Skeletal muscle tissue (tissue), 4 donors: ENCODE measurements around the gene SLC25A26. TPM values are rescaled to one million over a fixed set of nuclear protein-coding genes. Genes with fewer than 3 reads are reported as not detected.

Experiments used
- H3K27ac ChIP-seq: one replicate; pipeline ENCODE4 v1.7.0; 2013; ENCODE audit warnings: mild to moderate bottlenecking, low read depth, low read length, inconsistent platforms
- H3K27me3 ChIP-seq, 3 donors: one replicate each; pipeline ENCODE4 v1.7.0; 2013; ENCODE audit warnings: low read length in 3 of 3; ENCODE audit not compliant: control insufficient read depth in 3 of 3, insufficient read depth in 3 of 3
- H3K36me3 ChIP-seq, 3 donors: one replicate each; pipeline ENCODE4 v1.7.0; 2013; ENCODE audit warnings: low read length in 3 of 3; ENCODE audit not compliant: control insufficient read depth in 3 of 3, insufficient read depth in 3 of 3
- H3K4me1 ChIP-seq, 3 donors: one replicate each; pipeline ENCODE4 v1.7.0; 2013; ENCODE audit warnings: low read length in 3 of 3, mild to moderate bottlenecking in 3 of 3; ENCODE audit not compliant: control insufficient read depth in 3 of 3, insufficient read depth in 3 of 3
- H3K4me3 ChIP-seq, 3 donors: one replicate each; pipeline ENCODE4 v1.7.0; 2013; ENCODE audit warnings: low read length in 3 of 3
- H3K9ac ChIP-seq, 3 donors: one replicate each; pipeline ENCODE4 v1.7.0; 2013; ENCODE audit warnings: low read length in 3 of 3, mild to moderate bottlenecking in 3 of 3, moderate library complexity in 2 of 3, low read depth in 1 of 3
- H3K9me3 ChIP-seq, 3 donors: one replicate each; pipeline ENCODE4 v1.7.0; 2013; ENCODE audit warnings: low read length in 3 of 3; ENCODE audit not compliant: control insufficient read depth in 3 of 3
- total RNA-seq: library from RNA; depleted of rRNA; stranded (reverse); fragments of >200 nt; gene quantifications from one replicate; pipeline ENCODE4 v1.2.3, GENCODE V29; 2014
- donor health status: Osteomylitis.

SLC25A26 gene
- total RNA-seq, 1 donor from 2014 or later = 30.8 TPM

DNA sequence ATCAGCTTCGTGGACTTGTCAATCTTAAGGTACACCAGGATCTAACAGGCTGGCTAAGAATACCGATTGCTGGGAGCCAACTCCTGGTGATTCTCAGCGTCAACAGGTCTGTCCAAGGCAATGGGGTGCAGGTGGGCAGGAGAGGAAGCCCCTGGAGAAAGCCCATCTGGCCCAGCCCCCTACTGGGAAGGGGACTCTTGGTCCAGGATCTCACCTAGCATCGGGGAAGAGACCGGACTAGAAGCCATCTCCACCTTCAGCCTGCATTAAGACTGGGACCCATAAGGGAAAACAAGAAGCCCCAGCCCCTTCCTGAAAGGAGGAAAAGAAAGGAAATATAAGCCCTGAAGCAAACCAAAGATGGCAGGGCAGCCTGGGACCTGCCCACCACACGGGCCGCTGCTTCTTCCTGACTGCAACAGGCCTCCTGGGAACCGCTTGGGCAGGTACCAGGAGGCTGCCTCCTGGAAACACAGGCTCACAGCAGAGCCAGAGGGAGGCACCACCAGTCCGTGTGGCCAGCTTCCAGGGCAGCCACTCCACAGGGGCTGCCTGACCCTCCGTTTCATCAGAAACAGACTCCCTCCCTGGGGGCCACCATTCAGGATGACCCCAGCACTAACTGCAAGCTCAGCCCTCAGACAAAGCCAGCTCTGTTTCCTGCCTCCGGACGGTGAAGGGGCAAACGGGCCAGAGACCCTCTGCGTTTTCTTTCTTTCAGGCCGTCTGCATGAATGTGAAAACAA is 179.8 kb downstream of the SLC25A26 start:
- no peak overlapping the region for H3K27ac ChIP-seq
- H3K4me1 ChIP-seq = peaks cover 65 to 71% (median 65%) of the 10 kb centered on the region in 3 donors
- peaks cover 23 to 46% (median 33%) of the 10 kb centered on the region in 3 donors for H3K36me3 ChIP-seq
- no peaks in the 10 kb centered on the region for H3K9me3 ChIP-seq
- no peak overlapping the region for H3K4me3 ChIP-seq
- H3K27me3 ChIP-seq = no peaks in the 10 kb centered on the region
- H3K9ac ChIP-seq = peak overlapping the region in 1 of 3 donors; percentile 13

DNA sequence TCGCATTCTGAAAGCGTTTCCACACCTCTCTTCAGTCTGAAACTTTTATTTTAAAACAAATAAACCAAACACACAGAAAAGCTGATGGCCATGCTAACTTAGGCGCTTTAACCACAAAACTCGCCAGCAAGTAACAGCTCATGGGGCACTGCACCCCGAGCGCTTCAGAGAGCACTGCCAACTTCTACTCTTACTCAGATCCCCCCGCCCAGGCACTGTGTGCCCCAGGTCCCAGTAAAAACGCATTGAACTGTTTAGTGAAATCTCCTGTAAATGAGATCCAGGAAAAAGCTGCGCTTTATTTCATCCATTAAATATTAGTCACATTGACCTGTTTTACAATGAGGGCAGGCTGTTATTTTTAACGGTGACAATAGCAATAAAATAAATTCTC is 180.4 kb downstream of the SLC25A26 start:
- Histone ChIP-seq H3K4me1 (peaks cover 71 to 77% (median 71%) of the 10 kb centered on the region in 3 donors), H3K27ac (no peak overlapping the region), H3K27me3 (no peaks in the 10 kb centered on the region), H3K36me3 (peaks cover 18 to 44% (median 29%) of the 10 kb centered on the region in 3 donors), H3K4me3 (no peak overlapping the region), H3K9ac (no peak overlapping the region), H3K9me3 (no peaks in the 10 kb centered on the region)

- Histone ChIP-seq H3K27ac (peak overlapping the region; percentile 8), H3K4me3 (peak overlapping the region in 2 of 3 donors; percentile 6 to 7), H3K9ac (peak overlapping the region in 1 of 3 donors; percentile 8), H3K9me3 (no peaks in the 10 kb centered on the region), H3K4me1 (peaks cover 77 to 84% (median 78%) of the 10 kb centered on the region in 3 donors), H3K36me3 (peaks cover 15 to 40% (median 31%) of the 10 kb centered on the region in 3 donors), H3K27me3 (no peaks in the 10 kb centered on the region)
Measured at GRCh38 chr3:66401675-66402491, 181.1 kb downstream of the SLC25A26 start.

- peaks cover 15 to 33% (median 32%) of the 10 kb centered on the region in 3 donors for H3K36me3 ChIP-seq
- peak overlapping the region; percentile 8 for H3K27ac ChIP-seq
- H3K4me1 ChIP-seq = peaks cover 78 to 88% (median 83%) of the 10 kb centered on the region in 3 donors
- H3K27me3 ChIP-seq = no peaks in the 10 kb centered on the region
- peak overlapping the region in 1 of 3 donors; percentile 54 for H3K9ac ChIP-seq
- H3K4me3 ChIP-seq = no peak overlapping the region
- H3K9me3 ChIP-seq = no peaks in the 10 kb centered on the region
Measured at GRCh38 chr3:66402596-66403290, 181.9 kb downstream of the SLC25A26 start.

DNA sequence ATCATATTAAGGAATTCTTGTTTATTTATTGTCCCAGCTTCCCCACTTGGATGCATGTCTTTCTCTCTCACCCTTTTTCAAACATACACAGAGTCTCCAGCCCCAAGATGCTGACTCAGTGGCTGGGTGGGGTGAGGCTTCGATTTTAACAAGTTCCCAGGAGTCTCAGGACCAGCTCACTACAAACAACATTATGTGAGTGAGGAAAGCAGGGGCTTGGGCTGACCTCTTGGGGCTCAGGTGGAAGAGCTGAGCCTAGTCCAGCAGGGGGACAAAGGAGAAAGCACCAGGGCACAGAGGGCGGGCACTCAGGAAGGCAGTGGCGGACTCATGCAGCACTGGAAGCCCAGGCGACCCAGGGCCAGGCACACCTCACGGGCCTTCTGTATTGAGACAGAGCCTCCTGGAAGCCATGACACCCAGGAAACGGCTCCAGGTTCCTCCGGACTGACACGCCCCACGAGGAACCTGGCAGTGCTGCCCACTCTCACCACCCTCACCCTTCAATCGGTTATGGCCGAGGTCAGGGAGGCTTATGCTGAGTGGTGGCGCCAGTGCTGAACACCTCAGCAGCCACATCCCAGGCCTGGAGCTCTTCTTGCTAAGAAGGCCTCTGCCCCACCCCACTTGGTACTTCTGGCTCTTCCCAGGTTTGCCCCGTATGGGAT is 182.7 kb downstream of the SLC25A26 start:
- Histone ChIP-seq H3K4me3 (no peak overlapping the region), H3K27me3 (no peaks in the 10 kb centered on the region), H3K4me1 (peaks cover 79 to 88% (median 83%) of the 10 kb centered on the region in 3 donors), H3K36me3 (peaks cover 14 to 32% (median 31%) of the 10 kb centered on the region in 3 donors), H3K9ac (peak overlapping the region in 1 of 3 donors; percentile 25), H3K9me3 (no peaks in the 10 kb centered on the region), H3K27ac (no peak overlapping the region)

- H3K27me3 ChIP-seq = no peaks in the 10 kb centered on the region
- H3K9ac ChIP-seq = peak overlapping the region in 1 of 3 donors; percentile 25
- H3K4me3 ChIP-seq = no peak overlapping the region
- no peak overlapping the region for H3K27ac ChIP-seq
- H3K9me3 ChIP-seq = no peaks in the 10 kb centered on the region
- H3K36me3 ChIP-seq = peaks cover 17 to 34% (median 29%) of the 10 kb centered on the region in 3 donors
- H3K4me1 ChIP-seq = peaks cover 75 to 85% (median 77%) of the 10 kb centered on the region in 3 donors
Measured at GRCh38 chr3:66404197-66404596, 183.4 kb downstream of the SLC25A26 start.

GRCh38 chr3:66404903-66405700 is 184.3 kb downstream of the SLC25A26 start:
- Histone ChIP-seq H3K9ac (peak overlapping the region in 2 of 3 donors; percentile 33 to 40), H3K27ac (peak overlapping the region; percentile 54), H3K9me3 (no peaks in the 10 kb centered on the region), H3K4me1 (peaks cover 74 to 87% (median 79%) of the 10 kb centered on the region in 3 donors), H3K4me3 (no peak overlapping the region), H3K36me3 (peaks cover 26 to 43% (median 35%) of the 10 kb centered on the region in 3 donors), H3K27me3 (no peaks in the 10 kb centered on the region)

GRCh38 chr3:66405701-66406091 is 184.9 kb downstream of the SLC25A26 start:
- Histone ChIP-seq H3K27ac (peak overlapping the region; percentile 54), H3K36me3 (peaks cover 27 to 47% (median 39%) of the 10 kb centered on the region in 3 donors), H3K4me1 (peaks cover 69 to 84% (median 73%) of the 10 kb centered on the region in 3 donors)

More at GRCh38 chr3:66405701-66406091, 184.9 kb downstream of the SLC25A26 start:
- H3K27me3 ChIP-seq = no peaks in the 10 kb centered on the region
- H3K4me3 ChIP-seq = no peak overlapping the region
- H3K9ac ChIP-seq = peak overlapping the region in 2 of 3 donors; percentile 3 to 54
- H3K9me3 ChIP-seq = no peaks in the 10 kb centered on the region
